ENCODE results near the gene DHCR24.

- TF ChIP-seq POLR2A (IDR thresholded peaks at IDR 0.05) (no peak), CTCF (IDR thresholded peaks at IDR 0.05) (no peak), EP300 (IDR thresholded peaks at IDR 0.05) (no peak)
Measured at GRCh38 chr1:54922040-54922761, 35.2 kb upstream of the DHCR24 start.
